HEK293 (cell line): ENCODE measurements around the gene PTH1R.

Experiments used
- CTCF ChIA-PET: fragments of 350-600 bp; formaldehyde crosslinking; extraction: SDS; loops from one replicate; lab custom pipeline; 2021; ENCODE audit warnings: antibody characterized with exemption; lab: Yijun Ruan, JAX
- POLR2A ChIA-PET: fragments of 300-600 bp; formaldehyde crosslinking; extraction: SDS; loops from one replicate; lab custom pipeline; 2020; ENCODE audit warnings: antibody characterized with exemption, inconsistent platforms; lab: Yijun Ruan, JAX
- H3K27ac ChIP-seq: fragments of 200-500 bp; sonication (Bioruptor generic); 2 replicates; pipeline ENCODE4 v1.5.1; 2014; ENCODE audit warnings: low read depth, low read length, control low read depth, inconsistent platforms; ENCODE audit errors: extremely low read depth
- H3K36me3 ChIP-seq, 2 experiments: fragments of 200-500 bp in 1 of 2; sonication (Bioruptor generic) in 1 of 2; 1 replicate in 1 of 2; 2 replicates in 1 of 2; pipeline ENCODE4 v1.5.1; 2014 to 2017; ENCODE audit warnings: inconsistent platforms in 2 of 2, low read length in 2 of 2; ENCODE audit not compliant: control insufficient read depth in 2 of 2, insufficient read depth in 1 of 2
- H3K4me1 ChIP-seq: fragments of 200-500 bp; sonication (Bioruptor generic); 2 replicates; pipeline ENCODE4 v1.5.1; 2014; ENCODE audit warnings: mild to moderate bottlenecking, low read length, inconsistent platforms; ENCODE audit not compliant: control insufficient read depth, insufficient read depth
- H3K4me3 ChIP-seq: 2 replicates; pipeline ENCODE4 v1.5.1; 2011; ENCODE audit warnings: low read depth, mild to moderate bottlenecking, control low read depth, low read length, moderate library complexity
- H3K9me3 ChIP-seq: fragments of 200-500 bp; sonication (Bioruptor generic); 2 replicates; pipeline ENCODE4 v1.5.1; 2014; ENCODE audit warnings: low read depth, low read length, inconsistent platforms; ENCODE audit not compliant: control insufficient read depth, insufficient read depth
- GLIS2 ChIP-seq: fragments of 450-650 bp; formaldehyde crosslinking; IDR thresholded peaks from 2 replicates; pipeline ENCODE4 v1.5.1; 2016; ENCODE audit warnings: missing biosample characterization, missing genetic modification characterization
- KLF1 ChIP-seq: fragments of 450-650 bp; formaldehyde crosslinking; IDR thresholded peaks from 2 replicates; pipeline ENCODE4 v1.5.1; 2016; ENCODE audit warnings: missing biosample characterization, missing genetic modification characterization
- KLF16 ChIP-seq: fragments of 450-650 bp; formaldehyde crosslinking; IDR thresholded peaks from 2 replicates; pipeline ENCODE4 v1.5.1; 2017; ENCODE audit warnings: missing biosample characterization, missing genetic modification characterization
- KLF7 ChIP-seq: fragments of 450-650 bp; formaldehyde crosslinking; IDR thresholded peaks from 2 replicates; pipeline ENCODE4 v1.5.1; 2016; ENCODE audit warnings: missing biosample characterization, missing genetic modification characterization, borderline replicate concordance
- OSR2 ChIP-seq: fragments of 450-650 bp; formaldehyde crosslinking; IDR thresholded peaks from 2 replicates; pipeline ENCODE4 v1.5.1; 2016; ENCODE audit warnings: missing biosample characterization, missing genetic modification characterization
- PRDM1 ChIP-seq: fragments of 450-650 bp; formaldehyde crosslinking; IDR thresholded peaks from 2 replicates; pipeline ENCODE4; 2016; ENCODE audit warnings: missing biosample characterization, missing genetic modification characterization
- SCRT1 ChIP-seq: fragments of 450-650 bp; formaldehyde crosslinking; IDR thresholded peaks from 2 replicates; pipeline ENCODE4 v1.5.1; 2016; ENCODE audit warnings: missing biosample characterization, missing genetic modification characterization, borderline replicate concordance
- SETDB1 ChIP-seq: IDR thresholded peaks from one replicate; pipeline ENCODE4 v1.6.1; 2017; ENCODE audit warnings: mild to moderate bottlenecking, low read length, moderate library complexity, mixed read lengths; ENCODE audit not compliant: insufficient read length
- TRIM28 ChIP-seq: IDR thresholded peaks from 2 replicates; pipeline ENCODE4 v1.6.1; 2011; ENCODE audit warnings: low read length, control low read depth, borderline replicate concordance
- ZBTB17 ChIP-seq: fragments of 450-650 bp; formaldehyde crosslinking; IDR thresholded peaks from 2 replicates; pipeline ENCODE4 v1.5.1; 2016; ENCODE audit warnings: missing biosample characterization, missing genetic modification characterization
- ZBTB49 ChIP-seq: fragments of 450-650 bp; formaldehyde crosslinking; IDR thresholded peaks from 2 replicates; pipeline ENCODE4 v1.5.1; 2016; ENCODE audit warnings: missing biosample characterization, missing genetic modification characterization, low read depth
- ZFP41 ChIP-seq: fragments of 450-650 bp; formaldehyde crosslinking; IDR thresholded peaks from 2 replicates; pipeline ENCODE4 v1.5.1; 2016; ENCODE audit warnings: missing biosample characterization, missing genetic modification characterization, borderline replicate concordance
- ZNF146 ChIP-seq: fragments of 450-650 bp; formaldehyde crosslinking; IDR thresholded peaks from 2 replicates; pipeline ENCODE4 v1.5.1; 2016; ENCODE audit warnings: missing biosample characterization, missing genetic modification characterization
- ZNF18 ChIP-seq: fragments of 450-650 bp; formaldehyde crosslinking; IDR thresholded peaks from 2 replicates; pipeline ENCODE4 v1.5.1; 2016; ENCODE audit warnings: missing biosample characterization, missing genetic modification characterization
- ZNF302 ChIP-seq: fragments of 450-650 bp; formaldehyde crosslinking; IDR thresholded peaks from 2 replicates; pipeline ENCODE4 v1.5.1; 2016; ENCODE audit warnings: missing biosample characterization, missing genetic modification characterization, low read depth
- ZNF311 ChIP-seq: fragments of 450-650 bp; formaldehyde crosslinking; IDR thresholded peaks from 2 replicates; pipeline ENCODE4 v1.5.1; 2017; ENCODE audit warnings: missing biosample characterization, missing genetic modification characterization, borderline replicate concordance
- ZNF394 ChIP-seq: fragments of 450-650 bp; formaldehyde crosslinking; IDR thresholded peaks from 2 replicates; pipeline ENCODE4 v1.5.1; 2016; ENCODE audit warnings: missing biosample characterization, missing genetic modification characterization, mild to moderate bottlenecking, moderate library complexity, borderline replicate concordance
- ZNF416 ChIP-seq: fragments of 450-650 bp; formaldehyde crosslinking; IDR thresholded peaks from 2 replicates; pipeline ENCODE4 v1.5.1; 2016; ENCODE audit warnings: missing biosample characterization, missing genetic modification characterization
- ZNF473 ChIP-seq: fragments of 450-650 bp; formaldehyde crosslinking; IDR thresholded peaks from 2 replicates; pipeline ENCODE4 v1.5.1; 2017; ENCODE audit warnings: missing biosample characterization, missing genetic modification characterization
- ZNF529 ChIP-seq: fragments of 450-650 bp; formaldehyde crosslinking; IDR thresholded peaks from 2 replicates; pipeline ENCODE4 v1.5.1; 2017; ENCODE audit warnings: missing genetic modification characterization, missing biosample characterization; ENCODE audit not compliant: insufficient replicate concordance
- ZSCAN23 ChIP-seq: fragments of 450-650 bp; formaldehyde crosslinking; IDR thresholded peaks from 2 replicates; pipeline ENCODE4 v1.5.1; 2016; ENCODE audit warnings: missing biosample characterization, missing genetic modification characterization

PTH1R gene

GRCh38 chr3:46835054-46835453 is 42.5 kb upstream of the PTH1R start (continued):
- TF ChIP-seq GLIS2 (tag by site-specific recombination) (no peak), ZBTB17 (no peak), KLF1 (tag by site-specific recombination) (no peak), KLF16 (tag by site-specific recombination) (no peak), ZNF311 (tag by site-specific recombination) (no peak), ZNF146 (tag by site-specific recombination) (no peak), ZNF18 (tag by site-specific recombination) (no peak)
- TF ChIP-seq, all 188 proteins: peak for 0

- H3K9me3 ChIP-seq, result no peaks in the 10 kb centered on the region
- TF ChIP-seq ZNF473 (tag by site-specific recombination) (no peak), SCRT1 (tag by site-specific recombination) (no peak), ZFP41 (no peak), KLF7 (tag by site-specific recombination) (no peak), ZNF394 (tag by site-specific recombination) (no peak), ZNF529 (tag by site-specific recombination) (no peak), ZNF302 (tag by site-specific recombination) (no peak), ZSCAN23 (tag by site-specific recombination) (no peak), OSR2 (no peak)
- no peak overlapping the region for H3K4me3 ChIP-seq
- CTCF ChIA-PET, result interaction anchor here (1.6 kb wide), 1 partner anchor 10 kb away, joined by 4 read pairs; no protein-coding TSS in a partner anchor
- no peaks in the 10 kb centered on the region for H3K4me1 ChIP-seq
- no peak overlapping the region for H3K27ac ChIP-seq
- POLR2A ChIA-PET, result no interaction called here
- H3K36me3 ChIP-seq, result no peaks in the 10 kb centered on the region
Observed at GRCh38 chr3:46835491-46835890, 42.0 kb upstream of the PTH1R start.

GRCh38 chr3:46838301-46838700 is 39.2 kb upstream of the PTH1R start:
- CTCF ChIA-PET, result no interaction called here
- H3K4me1 ChIP-seq, result no peaks in the 10 kb centered on the region
- POLR2A ChIA-PET, result no interaction called here
- no peak overlapping the region for H3K4me3 ChIP-seq
- H3K9me3 ChIP-seq, result no peaks in the 10 kb centered on the region
- H3K27ac ChIP-seq, result no peak overlapping the region
- no peaks in the 10 kb centered on the region for H3K36me3 ChIP-seq
- TF ChIP-seq SETDB1 (peak; percentile 74), PRDM1 (tag by site-specific recombination) (no peak), ZBTB49 (tag by site-specific recombination) (no peak), TRIM28 (peak; percentile 19; the same call in 1 of the 2 replicates), ZNF416 (tag by site-specific recombination) (no peak)
